Measurements from ENCODE around the gene ECSCR.

ECSCR gene

DNA sequence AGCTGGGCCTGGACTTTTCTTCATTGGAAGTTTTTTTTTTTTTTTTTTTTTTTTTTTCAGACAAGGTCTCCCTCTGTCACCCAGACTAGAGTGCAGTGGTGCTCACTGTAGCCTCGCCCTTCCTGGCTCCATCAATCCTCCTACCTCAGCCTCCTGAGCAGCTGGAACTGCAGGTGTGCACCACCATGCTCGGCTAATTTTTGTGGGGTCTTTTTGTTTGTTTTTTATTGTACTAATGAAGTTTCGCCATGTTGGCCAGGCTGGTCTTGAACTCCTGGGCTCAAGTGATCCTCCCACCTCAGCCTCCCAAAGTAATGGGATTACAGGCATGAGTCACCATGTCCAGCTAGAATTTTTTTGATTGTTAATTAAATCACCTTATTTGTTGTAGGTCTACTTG is 26.9 kb downstream of the ECSCR start:
- CTCF ChIA-PET: interaction anchor here (1.0 to 8.2 kb wide), 5 partner anchors 13 to 83 kb away, joined by 3 to 90 read pairs (median 4); partner anchors contain the start of gene STING1
- POLR2A ChIA-PET: no interaction called here
- DNase-seq (ENCODE audit: extremely low spot score): no peak
- TF ChIP-seq, protein P1, sequence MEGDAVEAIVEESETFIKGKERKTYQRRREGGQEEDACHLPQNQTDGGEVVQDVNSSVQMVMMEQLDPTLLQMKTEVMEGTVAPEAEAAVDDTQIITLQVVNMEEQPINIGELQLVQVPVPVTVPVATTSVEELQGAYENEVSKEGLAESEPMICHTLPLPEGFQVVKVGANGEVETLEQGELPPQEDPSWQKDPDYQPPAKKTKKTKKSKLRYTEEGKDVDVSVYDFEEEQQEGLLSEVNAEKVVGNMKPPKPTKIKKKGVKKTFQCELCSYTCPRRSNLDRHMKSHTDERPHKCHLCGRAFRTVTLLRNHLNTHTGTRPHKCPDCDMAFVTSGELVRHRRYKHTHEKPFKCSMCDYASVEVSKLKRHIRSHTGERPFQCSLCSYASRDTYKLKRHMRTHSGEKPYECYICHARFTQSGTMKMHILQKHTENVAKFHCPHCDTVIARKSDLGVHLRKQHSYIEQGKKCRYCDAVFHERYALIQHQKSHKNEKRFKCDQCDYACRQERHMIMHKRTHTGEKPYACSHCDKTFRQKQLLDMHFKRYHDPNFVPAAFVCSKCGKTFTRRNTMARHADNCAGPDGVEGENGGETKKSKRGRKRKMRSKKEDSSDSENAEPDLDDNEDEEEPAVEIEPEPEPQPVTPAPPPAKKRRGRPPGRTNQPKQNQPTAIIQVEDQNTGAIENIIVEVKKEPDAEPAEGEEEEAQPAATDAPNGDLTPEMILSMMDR (IDR thresholded peaks at IDR 0.05; ENCODE audit: control extremely low read depth, extremely low read depth, low read depth, missing control alignments): no peak

DNA sequence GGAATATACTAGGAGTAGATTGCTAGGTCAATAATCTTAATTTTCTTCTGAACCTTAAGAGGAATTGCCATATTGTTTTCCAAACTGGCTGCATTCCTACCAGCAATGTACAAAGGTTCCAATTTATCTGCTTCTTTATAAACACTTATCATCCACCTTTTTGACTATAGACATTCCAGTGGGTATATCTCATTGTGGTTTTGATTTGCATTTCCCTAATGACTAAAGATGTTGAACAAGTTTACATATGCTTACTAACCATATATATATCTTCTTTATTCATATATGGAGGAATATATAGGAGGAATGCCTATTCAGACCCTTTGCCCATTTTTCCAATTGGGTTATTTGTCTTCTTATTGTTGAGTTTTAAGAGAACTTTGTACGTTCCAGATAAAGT is 30.8 kb downstream of the ECSCR start:
- ChIA-PET CTCF (interaction anchor here (1.2 to 8.2 kb wide), 4 partner anchors 9 to 82 kb away, joined by 3 to 90 read pairs (median 26); no protein-coding TSS in a partner anchor), POLR2A (interaction anchor here (0.7 kb wide), 1 partner anchor 687 kb away, joined by 4 read pairs; no protein-coding TSS in a partner anchor)
- TF ChIP-seq, protein P1 (IDR thresholded peaks at IDR 0.05; ENCODE audit: control extremely low read depth, extremely low read depth, low read depth, missing control alignments): no peak
- DNase-seq (ENCODE audit: extremely low spot score): no peak

DNA sequence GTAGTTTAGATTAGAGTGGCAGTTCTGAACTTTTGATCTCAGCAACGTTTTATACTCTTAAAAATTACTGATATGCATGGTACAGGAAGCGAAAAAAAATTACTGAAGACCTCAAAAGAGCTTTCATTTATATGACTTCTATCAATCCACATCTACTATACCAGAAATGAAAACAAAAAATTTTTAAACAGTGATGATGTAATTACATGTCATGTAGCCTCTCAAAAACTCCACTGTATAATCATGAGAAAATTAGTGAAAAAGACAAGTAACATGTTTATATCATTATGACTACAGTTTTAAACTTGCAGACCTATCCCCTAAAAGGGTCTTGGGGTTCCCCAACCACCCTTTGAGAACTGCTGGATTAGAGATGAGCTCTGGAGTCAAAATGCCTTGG is 32.5 kb downstream of the ECSCR start:
- TF ChIP-seq, protein P1 (IDR thresholded peaks at IDR 0.05; ENCODE audit: control extremely low read depth, extremely low read depth, low read depth, missing control alignments): no peak
- POLR2A ChIA-PET: no interaction called here
- CTCF ChIA-PET: interaction anchor here (0.8 to 4.8 kb wide), 5 partner anchors 8 to 87 kb away, joined by 3 to 41 read pairs (median 6); no protein-coding TSS in a partner anchor
- no peak for DNase-seq (ENCODE audit: extremely low spot score)

DNA sequence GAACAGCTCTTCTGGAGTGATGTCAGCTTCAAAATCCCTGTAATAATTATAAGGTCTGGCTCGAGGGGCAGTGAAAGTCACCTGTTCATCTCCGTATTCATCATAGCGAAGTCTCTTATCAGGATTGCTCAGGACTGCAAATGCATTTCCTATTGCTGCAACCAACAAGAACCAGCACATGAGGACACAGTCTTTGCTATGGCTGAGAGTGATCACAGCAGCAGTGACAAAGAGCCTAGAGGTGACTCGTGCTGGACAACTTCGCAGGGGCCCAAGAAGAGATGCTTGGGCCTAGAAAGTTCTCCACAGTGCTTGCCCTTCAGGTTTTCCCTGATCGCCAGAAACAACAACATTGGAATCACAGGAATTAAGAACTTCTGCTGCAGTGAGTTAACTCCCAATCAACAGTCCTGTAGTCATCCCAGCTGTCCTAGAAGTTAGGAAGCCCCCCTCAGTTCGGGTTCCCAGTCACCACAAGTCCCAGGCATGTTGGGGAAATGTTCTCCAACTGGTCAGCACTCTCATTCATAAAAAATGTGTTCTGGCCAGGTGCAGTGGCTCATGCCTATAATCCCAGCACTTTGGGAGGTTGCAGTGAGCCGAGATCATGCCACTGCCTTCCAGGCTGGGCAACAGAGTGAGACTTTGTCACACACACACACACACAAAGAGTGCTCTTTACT is 36.2 kb downstream of the ECSCR start:
- ChIA-PET POLR2A (no interaction called here), CTCF (interaction anchor here (1.0 to 18.1 kb wide), 4 partner anchors 10 to 91 kb away, joined by 3 to 504 read pairs (median 4); no protein-coding TSS in a partner anchor)

DNA sequence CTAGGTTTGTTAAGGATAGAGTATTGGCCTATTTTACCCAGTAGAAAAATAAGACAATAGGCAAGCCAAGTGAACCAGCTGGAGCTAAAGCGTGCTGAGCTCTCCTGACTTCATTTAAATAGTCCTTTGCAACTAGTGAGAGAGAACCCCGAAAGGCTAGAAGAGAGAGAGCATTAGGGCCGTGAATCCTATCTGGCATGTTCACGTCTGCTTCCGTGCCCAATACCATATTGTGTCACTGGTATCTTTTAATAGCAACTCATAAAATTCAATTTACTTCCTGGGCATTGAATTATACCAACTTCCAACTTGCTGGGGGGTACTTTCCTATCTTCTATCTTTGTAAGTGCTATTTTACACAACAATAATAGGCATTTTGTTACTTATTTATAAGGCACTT is 37.0 kb downstream of the ECSCR start:
- TF ChIP-seq, protein P1 (IDR thresholded peaks at IDR 0.05; ENCODE audit: control extremely low read depth, extremely low read depth, low read depth, missing control alignments): no peak
- POLR2A ChIA-PET: no interaction called here
- DNase-seq (ENCODE audit: extremely low spot score): no peak
- CTCF ChIA-PET: interaction anchor here (1.1 to 18.1 kb wide), 6 partner anchors 10 to 183 kb away, joined by 3 to 504 read pairs (median 4); partner anchors contain the start of gene DNAJC18

More for the DNA sequence above, 36.2 kb downstream of the ECSCR start:
- DNase-seq (ENCODE audit: extremely low spot score): no peak
- TF ChIP-seq, protein P1 (IDR thresholded peaks at IDR 0.05; ENCODE audit: control extremely low read depth, extremely low read depth, low read depth, missing control alignments): no peak

DNA sequence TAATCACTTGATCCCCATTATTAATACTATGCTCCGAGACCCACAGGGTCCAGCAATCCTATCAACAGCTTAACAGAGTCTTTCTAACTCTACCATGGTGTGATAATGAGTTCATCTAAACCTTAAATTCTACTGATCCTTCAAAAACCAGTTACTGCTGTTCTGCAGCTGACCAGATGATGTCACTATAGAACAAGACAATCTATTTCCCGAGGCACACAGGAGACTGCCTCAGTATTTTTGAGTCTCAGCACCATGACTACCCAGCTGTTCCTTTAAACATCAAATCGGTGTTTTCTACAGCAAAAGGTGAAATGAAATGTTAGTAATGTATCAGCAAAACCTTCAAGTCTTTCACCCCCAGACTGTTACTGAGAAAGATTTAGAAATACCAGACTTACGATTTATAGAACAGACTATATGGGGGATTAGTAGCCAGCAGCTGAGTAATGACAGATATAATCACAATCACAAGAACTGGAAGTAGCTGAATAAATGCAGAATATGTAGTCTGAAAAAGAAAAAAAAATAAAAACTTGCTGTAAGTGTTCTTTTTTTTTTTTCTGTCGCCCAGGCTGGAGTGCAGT is 40.1 kb downstream of the ECSCR start:
- TF ChIP-seq, protein P1 (IDR thresholded peaks at IDR 0.05; ENCODE audit: control extremely low read depth, extremely low read depth, low read depth, missing control alignments): peak; percentile 85
- ChIA-PET CTCF (interaction anchor here (0.5 to 18.1 kb wide), 52 partner anchors 8 to 344 kb away, joined by 3 to 504 read pairs (median 5); partner anchors contain the start of genes DNAJC18, SMIM33, SPATA24 and STING1), POLR2A (no interaction called here)
- DNase-seq (ENCODE audit: extremely low spot score): peak; percentile 85

Measured in GM10248 (cell line).